GM12892 (cell line): ENCODE data around the gene SCCPDH.

ENCODE experiments used
- POLR2A ChIP-seq: IDR thresholded peaks from 2 replicates; pipeline ENCODE4 v1.6.1; 2011; ENCODE audit warnings: low read depth, low read length, control low read depth
- POLR2AphosphoS5 ChIP-seq: IDR thresholded peaks from 2 replicates; pipeline ENCODE4 v1.6.1; 2011; ENCODE audit warnings: low read depth, low read length, control low read depth
- TAF1 ChIP-seq: IDR thresholded peaks from 2 replicates; pipeline ENCODE4 v1.6.1; 2011; ENCODE audit warnings: low read depth, mild to moderate bottlenecking, control low read depth, low read length, borderline replicate concordance

GRCh38 chr1:246687002-246687401 lies 37.2 kb upstream of the SCCPDH start:
- TF ChIP-seq POLR2AphosphoS5 (no peak), POLR2A (no peak), TAF1 (no peak)
